Right lobe of liver (tissue), 6 donors: Measurements from ENCODE around the gene BID. TPM values are rescaled to one million over a fixed set of nuclear protein-coding genes. Genes with fewer than 3 reads are reported as not detected.

Source experiments
- ATAC-seq, 4 donors: fragments of 200-7000 bp; cut with Tn5 transposase; one replicate each; pipeline ENCODE4 v1.9.1; 2020; ENCODE audit warnings: mild to moderate bottlenecking in 4 of 4, moderate library complexity in 4 of 4
- DNase-seq, 3 donors: peaks; one replicate each; pipeline ENCODE4 v3.0.0-alpha.2; 2020
- H3K27ac ChIP-seq, 3 donors: fragments of 200-600 bp; one replicate each; pipeline ENCODE4 v1.8.0; 2022
- H3K27me3 ChIP-seq, 2 donors: fragments of 200-600 bp; one replicate each; pipeline ENCODE4 v1.8.0; 2022
- H3K36me3 ChIP-seq, 4 donors: fragments of 200-600 bp; sonication (generic) in 1 of 4; one replicate each; pipeline versions ENCODE4 v1.5.1 to v1.8.0; 2017 to 2022; ENCODE audit warnings: control low read depth in 1 of 4
- H3K4me1 ChIP-seq, 4 donors: fragments of 200-600 bp; sonication (generic) in 1 of 4; one replicate each; pipeline versions ENCODE4 v1.5.1 to v1.8.0; 2017 to 2022; ENCODE audit warnings: control low read depth in 1 of 4
- H3K4me3 ChIP-seq, 3 donors: fragments of 200-600 bp; one replicate each; pipeline ENCODE4 v1.8.0; 2022
- H3K9me3 ChIP-seq, 4 donors: fragments of 200-600 bp; sonication (generic) in 1 of 4; one replicate each; pipeline versions ENCODE4 v1.5.1 to v1.8.0; 2017 to 2022; ENCODE audit warnings: control low read depth in 1 of 4
- CTCF ChIP-seq, 4 donors: fragments of 200-600 bp in 3 of 4; fragments of 450-650 bp in 1 of 4; IDR thresholded peaks; one replicate each; pipeline versions ENCODE4 v1.5.1 to v1.8.0; 2016 to 2022; ENCODE audit warnings: antibody characterized with exemption in 4 of 4, mild to moderate bottlenecking in 2 of 4
- POLR2A ChIP-seq: fragments of 450-650 bp; IDR thresholded peaks from one replicate; pipeline ENCODE4 v1.6.1; 2017; ENCODE audit warnings: antibody characterized with exemption, mild to moderate bottlenecking
- WGBS: methylation state at CpG from one replicate; pipeline ENCODE4 v1.1.6; 2018; ENCODE audit warnings: low coverage, low lambda C conversion rate; ENCODE audit not compliant: insufficient coverage; ENCODE audit errors: missing lambda C conversion rate; 5-methylcytosine and 5-hydroxymethylcytosine counted together
- intact Hi-C, 2 donors: fragments of 100-400 bp; cut with DNase I; formaldehyde crosslinking; loops; one replicate each; pipeline versions ENCODE4 v1.11.2 to v1.14.1; 2022
- total RNA-seq, 6 experiments: library from RNA; depleted of rRNA in 2 of 6; stranded (reverse); fragments of >200 nt in 2 of 6; fragmentation: NEBNext Ultra II Directional in 3 of 6; extraction: Animal tissue kit (Norgen Biotek cat#: 25700) in 3 of 6; gene quantifications; one replicate each; pipeline versions ENCODE4 v1.1.0 to v1.2.4, GENCODE V29; 2016 to 2023
- donor health status: DM: no; HTN: yes; CAD: no.
- donor health status: DM: no; HTN: no; CAD: no.
- donor health status: DM: no; HTN: no; CAD: no.
- donor health status: DM: no; HTN: yes; CAD: no.
- donor health status: DM: no; HTN: yes; CAD: no.

BID gene
- total RNA-seq, 6 experiments from 2014 or later = 30.5 to 57.3 (median 36.2) TPM

- no peaks in the 10 kb centered on the region for H3K4me1 ChIP-seq
- DNase-seq = peak in 1 of 3 donors; percentile 23
- H3K27me3 ChIP-seq = no peaks in the 10 kb centered on the region
- no peak overlapping the region for H3K27ac ChIP-seq
- intact Hi-C loops = no loop called here
- no peak for TF ChIP-seq CTCF (IDR thresholded peaks at IDR 0.05)
- no peak for TF ChIP-seq POLR2A
- H3K36me3 ChIP-seq = peaks cover 0 to 21% (median 9%) of the 10 kb centered on the region in 4 donors
- 80% methylated on average over 6 of the region's 8 CpGs for WGBS
- peak in 1 of 4 donors; percentile 11 for ATAC-seq
- H3K9me3 ChIP-seq = no peaks in the 10 kb centered on the region
- no peak overlapping the region for H3K4me3 ChIP-seq
Observed at GRCh38 chr22:17724678-17725499, 49.4 kb downstream of the BID start.

DNA sequence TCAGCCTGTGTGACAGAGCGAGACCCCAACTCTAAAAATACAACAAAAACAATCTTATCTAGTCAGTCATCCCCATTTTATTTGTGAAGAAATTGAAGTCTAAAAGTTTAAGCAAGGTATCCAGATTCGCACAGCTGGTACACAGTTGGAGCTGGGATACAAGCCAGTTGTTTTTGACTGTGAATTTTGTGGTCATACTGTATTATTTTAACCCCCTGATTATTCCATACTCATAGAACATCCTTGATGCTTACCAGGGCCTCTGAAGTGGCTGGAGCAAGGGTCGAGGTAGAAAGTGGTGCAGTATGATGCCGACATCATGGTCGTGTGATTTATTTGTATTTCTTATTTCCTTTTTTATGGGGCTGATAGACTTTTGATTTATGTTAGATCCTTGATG is 50.0 kb downstream of the BID start:
- ATAC-seq (no peak), DNase-seq (no peak)
- H3K9me3 ChIP-seq = no peaks in the 10 kb centered on the region
- no peaks in the 10 kb centered on the region for H3K27me3 ChIP-seq
- TF ChIP-seq POLR2A = no peak
- TF ChIP-seq CTCF (IDR thresholded peaks at IDR 0.05) = no peak
- no peak overlapping the region for H3K27ac ChIP-seq
- 90% methylated on average over 5 of the region's 5 CpGs for WGBS
- peaks cover 0 to 21% (median 5%) of the 10 kb centered on the region in 4 donors for H3K36me3 ChIP-seq
- intact Hi-C loops = no loop called here
- H3K4me3 ChIP-seq = no peak overlapping the region
- no peaks in the 10 kb centered on the region for H3K4me1 ChIP-seq

GRCh38 chr22:17719911-17720310 is 54.4 kb downstream of the BID start:
- ATAC-seq (no peak), DNase-seq (no peak)
- no peaks in the 10 kb centered on the region for H3K9me3 ChIP-seq
- WGBS = 87% methylated on average over 5 of the region's 5 CpGs
- intact Hi-C loops = no loop called here
- H3K4me1 ChIP-seq = no peaks in the 10 kb centered on the region
- TF ChIP-seq CTCF (IDR thresholded peaks at IDR 0.05) = no peak
- no peak for TF ChIP-seq POLR2A
- H3K36me3 ChIP-seq = no peaks in the 10 kb centered on the region
- H3K27ac ChIP-seq = no peak overlapping the region
- no peaks in the 10 kb centered on the region for H3K27me3 ChIP-seq
- H3K4me3 ChIP-seq = no peak overlapping the region

DNA sequence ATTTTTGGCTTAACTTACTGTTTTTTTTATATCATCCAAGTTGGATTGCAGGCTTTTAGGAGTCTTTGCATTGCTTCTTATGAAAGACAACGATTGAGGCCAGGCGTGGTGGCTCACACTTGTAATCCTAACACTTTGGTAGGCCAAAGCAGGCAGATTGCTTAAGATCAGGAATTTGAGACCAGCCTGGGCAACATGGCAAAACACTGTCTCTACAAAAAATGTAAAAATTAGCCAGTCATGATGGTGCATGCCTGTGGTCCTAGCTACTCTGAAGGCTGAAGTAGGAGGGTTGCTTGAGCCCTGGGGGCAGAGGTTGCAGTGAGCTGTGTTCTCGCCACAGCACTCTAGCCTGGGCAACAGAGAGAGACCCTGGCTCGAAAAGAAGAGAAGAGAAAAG is 56.6 kb downstream of the BID start:
- Histone ChIP-seq H3K9me3 (no peaks in the 10 kb centered on the region), H3K27ac (no peak overlapping the region), H3K4me3 (no peak overlapping the region), H3K4me1 (no peaks in the 10 kb centered on the region), H3K36me3 (no peaks in the 10 kb centered on the region), H3K27me3 (no peaks in the 10 kb centered on the region)
- no peak for DNase-seq
- no peak for ATAC-seq
- WGBS = 100% methylated on average over 2 of the region's 4 CpGs
- intact Hi-C loops = no loop called here
- TF ChIP-seq CTCF (IDR thresholded peaks at IDR 0.05) = no peak
- no peak for TF ChIP-seq POLR2A
